HG03354 (cell line): ENCODE results near the gene GPRASP3.

Experiments
- ATAC-seq: cut with Tn5 transposase; IDR thresholded peaks from one replicate; pipeline ENCODE4 v1.9.1; 2021; ENCODE audit warnings: mild to moderate bottlenecking; ENCODE audit not compliant: unreplicated experiment, poor library complexity, severe bottlenecking

The GPRASP3 gene

DNA sequence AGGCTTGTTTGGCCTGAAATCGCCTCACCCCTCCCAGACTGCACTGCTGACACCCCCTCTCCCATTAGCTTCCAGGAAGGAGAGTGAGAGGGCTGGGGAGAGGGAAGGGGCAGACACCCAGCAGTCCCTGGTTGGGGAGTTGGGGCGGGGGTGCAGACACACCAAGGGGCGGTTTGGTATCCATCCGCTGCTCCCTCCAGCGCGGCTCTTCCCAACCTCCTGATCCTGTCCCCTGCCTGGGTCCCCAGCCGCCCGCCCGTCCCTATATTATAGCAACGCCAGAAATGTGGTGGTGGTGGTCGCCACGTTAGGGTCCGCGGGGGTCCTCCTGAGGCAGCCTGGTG is 24.9 kb downstream of the GPRASP3 start:
- ATAC-seq, result no peak

- peak; percentile 57 for ATAC-seq
Observed at GRCh38 chrX:102745857-102746584, 25.5 kb downstream of the GPRASP3 start.

DNA sequence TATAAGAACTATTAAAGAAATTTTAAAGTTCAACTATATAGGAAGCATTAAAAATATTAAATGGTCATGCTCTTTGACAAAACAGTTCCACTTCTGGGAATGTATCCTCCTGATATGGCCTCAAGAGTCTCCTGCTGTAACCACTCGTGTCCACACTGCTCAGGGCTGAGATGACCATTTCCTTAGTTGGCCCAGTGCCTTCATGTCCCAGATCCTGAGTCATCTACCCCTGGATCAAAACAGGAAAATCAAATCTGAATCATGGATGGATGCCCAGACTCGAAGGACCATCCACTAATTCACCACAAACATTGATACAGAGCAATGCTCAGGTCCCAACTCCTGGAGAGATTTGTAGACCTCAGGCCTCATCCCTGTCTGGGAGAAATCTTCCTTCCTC is 44.7 kb downstream of the GPRASP3 start:
- no peak for ATAC-seq

DNA sequence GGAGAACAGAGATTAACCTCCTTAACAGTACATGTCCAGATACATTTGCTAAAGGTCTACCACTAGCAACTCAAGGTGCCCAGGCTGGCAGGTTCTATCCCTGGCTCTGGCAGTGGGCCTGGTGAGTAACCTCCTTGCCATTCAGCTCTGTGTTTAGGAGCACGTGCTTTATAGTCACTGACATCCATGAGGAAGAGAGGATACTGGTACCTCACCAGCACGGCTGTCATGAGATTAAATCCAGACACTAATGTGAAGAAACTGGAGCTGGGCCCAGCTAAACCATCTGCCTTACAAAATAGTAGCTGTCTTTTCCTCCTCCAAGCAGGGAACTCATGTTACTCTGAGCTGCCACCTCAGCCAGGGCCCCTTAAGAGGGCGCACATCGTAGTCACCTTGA is 45.3 kb downstream of the GPRASP3 start:
- no peak for ATAC-seq

DNA sequence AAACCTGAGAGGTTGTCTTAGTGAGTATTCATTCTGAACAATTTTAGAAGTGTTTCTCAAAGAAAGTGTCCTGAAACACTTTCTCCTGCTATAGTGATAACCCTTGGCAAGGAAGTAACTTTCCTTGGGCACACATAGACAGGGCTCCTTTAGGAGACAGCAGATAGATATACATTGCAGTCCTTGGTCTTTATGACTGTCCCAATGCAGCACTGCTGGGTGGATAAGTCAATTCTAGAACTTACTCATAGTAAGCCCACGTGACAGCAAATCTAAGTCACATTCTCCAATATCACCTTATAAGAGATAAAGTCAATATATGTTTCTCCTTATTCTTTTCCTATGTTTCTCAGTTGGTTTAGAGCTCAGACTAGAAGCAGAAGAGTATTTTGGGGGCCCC is 46.7 kb downstream of the GPRASP3 start:
- no peak for ATAC-seq

DNA sequence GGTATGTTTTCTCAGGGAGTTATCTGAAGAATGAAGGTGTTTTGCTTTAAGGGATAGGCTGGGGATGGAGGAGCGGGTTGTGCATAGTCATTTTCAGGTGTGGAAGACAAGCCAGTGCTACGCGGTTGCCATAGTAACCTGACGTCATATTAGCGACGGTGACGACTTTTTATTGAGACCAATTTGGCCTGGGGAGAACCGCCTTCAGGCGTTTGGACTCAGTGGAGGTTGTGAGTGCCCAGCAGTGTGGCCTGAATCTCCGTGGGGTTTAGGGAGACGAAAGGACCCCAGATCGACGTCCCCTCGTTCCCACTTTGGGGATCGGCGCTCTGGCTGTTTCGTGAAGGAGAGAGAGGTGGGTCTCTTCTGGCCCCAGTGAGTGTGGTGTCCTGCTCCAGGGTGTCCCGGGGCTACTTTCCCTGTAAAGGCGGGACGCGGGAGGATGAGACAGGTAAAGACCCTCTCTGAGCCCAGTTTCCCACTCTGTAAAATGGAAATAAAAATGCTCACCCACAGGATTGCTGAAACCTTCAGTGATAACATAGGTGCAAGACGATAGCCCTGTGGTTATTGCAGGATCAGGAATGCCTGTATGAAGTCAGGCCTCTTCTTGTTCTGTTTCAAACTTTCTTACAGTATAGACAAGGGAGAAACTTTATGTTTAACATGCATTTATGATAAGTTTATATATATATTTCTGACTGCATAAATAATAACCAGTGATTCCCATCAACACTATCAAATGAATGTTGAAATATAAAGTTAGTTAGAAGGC is 48.6 kb downstream of the GPRASP3 start:
- peak; percentile 96 for ATAC-seq
